Kidney epithelial cell (primary cell): ENCODE data around the gene DPT. TPM values are rescaled to one million over a fixed set of nuclear protein-coding genes. Genes with fewer than 3 reads are reported as not detected.

Experiments used
- DNase-seq: peaks from one replicate; pipeline ENCODE4 v3.0.0-alpha.2; 2010; ENCODE audit warnings: low read depth
- H3K27me3 ChIP-seq: 2 replicates; pipeline ENCODE4 v1.6.0; 2011; ENCODE audit warnings: low read length; ENCODE audit not compliant: control insufficient read depth, insufficient read depth
- H3K36me3 ChIP-seq: 2 replicates; pipeline ENCODE4 v1.5.1; 2011; ENCODE audit warnings: low read length; ENCODE audit not compliant: control insufficient read depth, insufficient read depth
- H3K4me3 ChIP-seq: 2 replicates; pipeline ENCODE4 v1.5.1; 2011; ENCODE audit warnings: low read depth, mild to moderate bottlenecking, control low read depth, low read length
- total RNA-seq: library from RNA; depleted of rRNA; stranded (reverse); fragments of >200 nt; gene quantifications from 2 replicates; pipeline ENCODE4 v1.2.3, GENCODE V29; 2015
- TF ChIP-seq, protein P1 (sequence below): IDR thresholded peaks from 2 replicates; pipeline ENCODE4 v1.5.1; 2011; ENCODE audit warnings: mild to moderate bottlenecking, moderate library complexity, low read length, control low read depth, inconsistent platforms; ENCODE audit not compliant: insufficient read depth, poor library complexity, severe bottlenecking

The DPT gene
- total RNA-seq, 1 donor from 2014 or later = not detected

DNA sequence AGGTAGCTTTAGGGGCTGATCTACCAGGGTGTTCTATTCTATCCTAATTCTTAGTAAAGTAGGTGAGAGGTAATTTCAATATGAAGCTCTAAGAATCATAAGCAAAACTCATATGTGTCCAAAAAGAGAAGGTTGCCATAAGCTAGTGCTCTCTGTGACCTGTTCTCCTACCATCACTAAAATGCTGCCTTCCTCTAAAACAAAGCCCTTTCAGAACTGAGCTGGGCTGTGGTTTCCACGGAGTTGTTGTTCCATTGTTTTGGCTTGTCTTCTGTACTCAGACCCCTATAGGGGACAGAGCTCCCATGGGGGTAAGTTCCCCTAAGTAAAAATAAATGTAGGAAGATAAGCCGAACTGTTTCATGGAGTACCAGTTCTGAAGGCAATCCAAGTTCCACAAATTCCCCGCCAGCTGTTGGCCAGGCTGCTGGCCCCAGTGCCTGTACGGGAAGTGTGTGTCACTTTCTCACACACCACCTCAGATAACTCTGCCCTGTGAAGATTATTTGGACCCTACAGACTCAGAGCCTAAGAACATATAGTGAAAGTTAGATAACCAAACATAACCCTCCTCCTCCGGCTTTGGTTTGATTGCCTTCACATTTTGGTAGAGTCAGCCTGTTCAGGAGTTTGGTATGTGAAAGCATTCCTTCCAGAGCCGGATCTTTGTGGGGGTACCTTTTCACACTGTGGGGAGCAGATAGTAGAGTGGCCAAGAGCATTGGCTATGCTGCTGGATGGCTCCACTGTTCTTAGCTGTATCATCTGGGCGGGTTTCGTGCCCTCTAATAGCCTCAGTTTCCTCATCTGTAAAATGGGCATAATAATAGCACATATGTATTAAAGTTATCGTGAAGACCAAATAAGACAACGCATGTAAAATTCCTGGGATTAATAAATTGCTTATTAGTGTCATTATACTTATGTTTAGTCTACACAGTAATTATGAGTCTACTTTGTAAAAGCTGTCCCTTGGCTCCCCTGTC, 10.8 kb downstream of the DPT start:
- no peaks in the 10 kb centered on the region for H3K27me3 ChIP-seq
- DNase-seq = no peak
- TF ChIP-seq, protein P1, sequence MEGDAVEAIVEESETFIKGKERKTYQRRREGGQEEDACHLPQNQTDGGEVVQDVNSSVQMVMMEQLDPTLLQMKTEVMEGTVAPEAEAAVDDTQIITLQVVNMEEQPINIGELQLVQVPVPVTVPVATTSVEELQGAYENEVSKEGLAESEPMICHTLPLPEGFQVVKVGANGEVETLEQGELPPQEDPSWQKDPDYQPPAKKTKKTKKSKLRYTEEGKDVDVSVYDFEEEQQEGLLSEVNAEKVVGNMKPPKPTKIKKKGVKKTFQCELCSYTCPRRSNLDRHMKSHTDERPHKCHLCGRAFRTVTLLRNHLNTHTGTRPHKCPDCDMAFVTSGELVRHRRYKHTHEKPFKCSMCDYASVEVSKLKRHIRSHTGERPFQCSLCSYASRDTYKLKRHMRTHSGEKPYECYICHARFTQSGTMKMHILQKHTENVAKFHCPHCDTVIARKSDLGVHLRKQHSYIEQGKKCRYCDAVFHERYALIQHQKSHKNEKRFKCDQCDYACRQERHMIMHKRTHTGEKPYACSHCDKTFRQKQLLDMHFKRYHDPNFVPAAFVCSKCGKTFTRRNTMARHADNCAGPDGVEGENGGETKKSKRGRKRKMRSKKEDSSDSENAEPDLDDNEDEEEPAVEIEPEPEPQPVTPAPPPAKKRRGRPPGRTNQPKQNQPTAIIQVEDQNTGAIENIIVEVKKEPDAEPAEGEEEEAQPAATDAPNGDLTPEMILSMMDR = no peak

DNA sequence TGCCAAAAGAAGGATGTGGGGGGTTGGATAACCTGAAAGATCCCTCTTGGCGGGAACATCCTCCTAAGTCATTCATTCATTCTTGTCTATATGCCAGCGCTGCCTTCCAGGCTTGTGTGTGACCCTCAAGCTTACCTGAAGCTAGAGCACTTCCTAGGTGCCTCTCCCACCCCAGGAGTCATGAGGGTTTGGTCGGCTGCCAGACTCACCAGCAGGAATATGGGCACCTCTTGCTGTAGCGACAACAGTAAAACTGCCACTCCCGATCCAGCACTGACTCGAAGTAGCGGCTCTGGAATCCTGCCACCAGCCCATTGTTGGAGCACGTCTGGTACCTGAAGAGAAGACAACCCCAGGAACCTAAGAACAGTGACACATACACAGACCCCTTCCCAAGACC, 15.0 kb downstream of the DPT start:
- TF ChIP-seq, protein P1 = no peak
- Histone ChIP-seq H3K4me3 (no peak overlapping the region), H3K27me3 (no peaks in the 10 kb centered on the region), H3K36me3 (no peaks in the 10 kb centered on the region)
- DNase-seq = no peak

More for the DNA sequence above, 10.8 kb downstream of the DPT start:
- Histone ChIP-seq H3K4me3 (no peak overlapping the region), H3K36me3 (no peaks in the 10 kb centered on the region)

DNA sequence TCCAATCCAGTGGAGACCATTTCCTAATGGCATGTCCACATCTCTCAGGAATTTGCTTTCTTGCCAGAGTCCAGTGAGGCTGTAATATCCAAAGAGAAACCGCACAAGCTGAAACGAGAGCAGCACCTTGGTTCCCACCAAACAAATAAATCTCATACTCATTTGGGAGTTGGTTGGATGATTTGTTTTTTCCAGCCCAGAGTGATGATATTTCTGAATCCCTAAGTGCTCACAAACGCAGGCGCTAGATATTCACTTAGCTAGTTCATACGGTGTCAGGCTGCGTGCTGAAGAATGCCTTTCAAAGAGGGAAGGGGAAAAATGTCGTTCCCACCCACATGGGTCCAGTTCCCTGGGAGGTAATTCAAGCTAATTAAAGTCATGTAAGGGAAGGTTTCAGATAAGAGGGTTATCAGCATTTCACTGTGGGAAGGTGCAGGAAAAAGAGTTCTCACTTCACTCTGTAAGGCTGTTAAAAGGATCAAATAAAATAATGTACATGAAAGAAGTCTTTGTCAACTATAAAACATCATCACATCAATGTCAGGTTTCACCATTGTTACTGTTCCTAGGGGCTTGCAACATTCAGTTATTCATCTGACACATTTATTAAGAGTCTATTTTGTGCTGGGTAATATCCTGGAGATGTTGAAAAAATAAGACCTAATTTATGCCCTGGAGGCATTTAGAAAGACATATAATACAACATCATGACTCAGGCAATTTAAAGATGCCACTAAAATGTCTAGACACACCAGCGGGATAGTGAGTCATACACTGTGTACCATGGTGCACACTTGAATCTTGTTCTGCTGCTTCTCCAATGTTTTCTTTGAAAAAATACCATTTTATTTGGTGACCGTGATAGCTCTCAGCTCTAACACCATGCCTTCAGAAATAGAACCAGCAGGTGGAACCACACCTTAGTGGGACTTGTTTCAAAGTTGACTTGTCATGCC, 19.3 kb downstream of the DPT start:
- H3K36me3 ChIP-seq = no peaks in the 10 kb centered on the region
- peak; percentile 67 for DNase-seq
- H3K27me3 ChIP-seq = no peaks in the 10 kb centered on the region
- no peak overlapping the region for H3K4me3 ChIP-seq
- TF ChIP-seq, protein P1 = no peak

DNA sequence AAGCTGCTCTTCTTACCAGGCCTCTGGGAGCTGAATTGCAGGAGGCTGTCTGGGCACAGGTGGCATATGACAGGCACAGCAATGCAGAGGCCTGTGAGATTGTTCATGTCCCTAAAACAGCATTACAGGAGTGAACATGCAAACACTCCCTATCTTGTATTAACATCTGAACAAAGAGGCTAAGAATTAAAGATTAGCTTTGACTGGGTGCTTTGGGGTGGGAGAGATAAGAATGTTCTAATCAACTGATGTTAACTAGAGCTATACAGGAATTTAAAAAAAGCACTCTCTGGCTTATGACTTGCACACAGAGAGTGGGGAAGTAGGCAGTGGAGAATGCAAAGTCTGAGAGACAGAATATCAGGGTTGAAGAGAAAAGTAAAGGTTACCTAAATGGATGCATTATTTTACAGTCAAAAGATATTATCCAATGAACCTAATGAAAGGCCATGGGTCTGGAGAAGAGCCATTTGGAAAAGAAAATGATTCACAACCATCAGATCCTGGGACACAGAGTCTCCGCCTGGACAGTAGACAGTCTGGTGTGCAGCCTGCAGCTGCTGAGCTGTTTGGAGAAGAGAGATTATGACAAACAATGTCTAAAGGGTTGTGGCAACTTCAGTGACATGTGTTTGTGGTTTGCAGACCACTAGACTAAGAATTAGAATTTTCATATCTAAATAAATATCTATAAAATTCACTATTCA, 20.2 kb downstream of the DPT start:
- TF ChIP-seq, protein P1 = no peak
- H3K4me3 ChIP-seq = no peak overlapping the region
- no peaks in the 10 kb centered on the region for H3K36me3 ChIP-seq
- DNase-seq = no peak
- no peaks in the 10 kb centered on the region for H3K27me3 ChIP-seq

DNA sequence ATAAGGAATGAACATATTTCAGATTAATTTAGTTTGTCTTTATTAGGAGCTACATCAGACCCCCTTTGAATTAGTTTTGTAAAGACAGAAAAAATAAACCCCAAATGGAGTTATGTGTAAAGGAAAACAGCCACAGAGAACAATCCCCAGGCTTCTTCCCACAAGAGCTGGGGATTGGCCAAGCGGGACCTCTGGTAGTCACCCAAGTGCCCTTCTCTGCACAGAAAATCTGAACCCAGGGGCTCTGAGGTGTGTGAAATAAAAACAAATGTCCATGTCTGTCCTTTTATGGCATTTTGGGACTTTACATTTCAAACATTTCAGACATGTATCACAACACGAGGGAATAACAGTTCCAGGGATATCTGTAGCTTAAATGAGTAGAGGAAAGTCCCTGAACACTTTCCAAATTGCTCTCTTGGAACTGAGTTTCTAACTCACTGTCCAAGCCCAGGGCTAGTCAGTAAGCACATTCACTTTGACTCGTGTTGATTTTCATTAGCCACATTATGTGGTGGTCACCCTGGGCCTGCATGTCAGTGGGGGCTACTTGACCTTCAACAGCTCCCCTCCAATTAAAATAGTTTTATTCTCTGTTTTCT, 22.5 kb downstream of the DPT start:
- TF ChIP-seq, protein P1 = no peak
- Histone ChIP-seq H3K27me3 (no peaks in the 10 kb centered on the region), H3K36me3 (no peaks in the 10 kb centered on the region), H3K4me3 (no peak overlapping the region)
- no peak for DNase-seq
